Measurements from ENCODE around the gene TIMM17B.
A peak's percentile ranks its signal among the peaks of the same experiment; 100 is the strongest.

Gene TIMM17B

GRCh38 chrX:48917139-48918001 lies 19.8 kb upstream of the TIMM17B start:
- Histone ChIP-seq H3K36me3 (ENCODE audit: insufficient read depth, low read length) (no peaks in the 10 kb centered on the region), H3K27me3 (ENCODE audit: control insufficient read depth in 1 of 2, insufficient read depth in 2 of 2, low read length in 2 of 2) (no peaks in the 10 kb centered on the region), H3K9me3 (ENCODE audit: low read length) (no peaks in the 10 kb centered on the region), H3K27ac (ENCODE audit: low read depth, low read length) (no peak overlapping the region), H3K4me3 (ENCODE audit: low read depth in 1 of 2, low read length in 2 of 2) (no peak overlapping the region), H3K9ac (ENCODE audit: low read length) (no peak overlapping the region), H3K4me1 (ENCODE audit: insufficient read depth, low read length) (peaks cover 11% of the 10 kb centered on the region)

- Histone ChIP-seq H3K9ac (ENCODE audit: low read length) (no peak overlapping the region), H3K27ac (ENCODE audit: low read depth, low read length) (no peak overlapping the region), H3K4me1 (ENCODE audit: insufficient read depth, low read length) (peaks cover 16% of the 10 kb centered on the region), H3K9me3 (ENCODE audit: low read length) (no peaks in the 10 kb centered on the region), H3K4me3 (ENCODE audit: low read depth in 1 of 2, low read length in 2 of 2) (no peak overlapping the region), H3K27me3 (ENCODE audit: control insufficient read depth in 1 of 2, insufficient read depth in 2 of 2, low read length in 2 of 2) (no peaks in the 10 kb centered on the region), H3K36me3 (ENCODE audit: insufficient read depth, low read length) (no peaks in the 10 kb centered on the region)
Observed at GRCh38 chrX:48914593-48915493, 17.3 kb upstream of the TIMM17B start.

DNA sequence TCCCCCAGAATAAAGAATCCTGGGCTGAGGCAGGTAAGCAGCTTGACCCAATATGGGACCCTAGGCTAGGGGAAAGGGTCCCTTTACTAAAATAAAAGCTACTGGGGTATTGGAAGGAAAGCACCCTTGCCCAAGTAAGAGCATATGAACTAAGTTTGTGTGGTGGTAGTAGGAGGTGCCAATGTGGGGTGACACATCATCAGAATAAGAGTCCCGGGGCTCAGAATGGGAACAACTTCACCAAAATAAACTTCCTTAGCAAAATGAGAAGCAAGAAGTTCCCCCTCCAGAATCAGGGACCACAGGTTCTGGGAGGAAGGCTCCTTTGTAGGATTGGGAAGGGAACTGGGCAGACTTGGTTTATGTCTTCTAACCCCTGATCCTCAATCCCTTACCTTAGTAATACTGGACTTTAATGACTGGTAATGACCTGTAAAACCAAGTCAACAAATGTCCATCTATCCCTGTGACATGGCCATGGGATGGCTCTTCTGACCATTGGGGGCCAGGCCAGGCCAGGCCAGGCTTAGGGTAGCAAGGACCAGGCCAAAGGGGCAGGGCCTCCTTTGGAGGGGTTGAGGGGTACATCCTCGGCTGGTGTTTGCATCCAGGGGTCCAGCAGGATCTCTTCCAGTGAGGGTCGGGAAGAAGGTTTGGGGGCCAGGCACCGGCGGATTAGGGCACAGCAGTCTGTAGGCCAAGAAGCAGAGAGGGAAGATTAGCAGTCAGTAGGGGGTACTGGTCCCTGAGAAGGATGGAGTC lies 16.2 kb upstream of the TIMM17B start:
- Histone ChIP-seq H3K9me3 (ENCODE audit: low read length) (no peaks in the 10 kb centered on the region), H3K4me3 (ENCODE audit: low read depth in 1 of 2, low read length in 2 of 2) (no peak overlapping the region), H3K4me1 (ENCODE audit: insufficient read depth, low read length) (peaks cover 10% of the 10 kb centered on the region), H3K27me3 (ENCODE audit: control insufficient read depth in 1 of 2, insufficient read depth in 2 of 2, low read length in 2 of 2) (no peaks in the 10 kb centered on the region), H3K36me3 (ENCODE audit: insufficient read depth, low read length) (no peaks in the 10 kb centered on the region), H3K27ac (ENCODE audit: low read depth, low read length) (no peak overlapping the region), H3K9ac (ENCODE audit: low read length) (no peak overlapping the region)

- H3K4me1 ChIP-seq (ENCODE audit: insufficient read depth, low read length): peaks cover 6% of the 10 kb centered on the region
- H3K9ac ChIP-seq (ENCODE audit: low read length): peak within 1 kb of the TSS; percentile 76
- H3K9me3 ChIP-seq (ENCODE audit: low read length): no peaks in the 10 kb centered on the region
- no peaks in the 10 kb centered on the region for H3K36me3 ChIP-seq (ENCODE audit: insufficient read depth, low read length)
- peak within 1 kb of the TSS; percentile 20 for H3K27ac ChIP-seq (ENCODE audit: low read depth, low read length)
- peak within 1 kb of the TSS; percentile 53 to 64 for H3K4me3 ChIP-seq (ENCODE audit: low read depth in 1 of 2, low read length in 2 of 2)
- H3K27me3 ChIP-seq (ENCODE audit: control insufficient read depth in 1 of 2, insufficient read depth in 2 of 2, low read length in 2 of 2): no peaks in the 10 kb centered on the region
Observed at GRCh38 chrX:48911412-48912182, 14.0 kb upstream of the TIMM17B start, which contains the start of gene SLC35A2. Gene SLC35A2 (minus strand): TSS chrX:48911646. CDS start chrX:48911636, 10 bp downstream.

DNA sequence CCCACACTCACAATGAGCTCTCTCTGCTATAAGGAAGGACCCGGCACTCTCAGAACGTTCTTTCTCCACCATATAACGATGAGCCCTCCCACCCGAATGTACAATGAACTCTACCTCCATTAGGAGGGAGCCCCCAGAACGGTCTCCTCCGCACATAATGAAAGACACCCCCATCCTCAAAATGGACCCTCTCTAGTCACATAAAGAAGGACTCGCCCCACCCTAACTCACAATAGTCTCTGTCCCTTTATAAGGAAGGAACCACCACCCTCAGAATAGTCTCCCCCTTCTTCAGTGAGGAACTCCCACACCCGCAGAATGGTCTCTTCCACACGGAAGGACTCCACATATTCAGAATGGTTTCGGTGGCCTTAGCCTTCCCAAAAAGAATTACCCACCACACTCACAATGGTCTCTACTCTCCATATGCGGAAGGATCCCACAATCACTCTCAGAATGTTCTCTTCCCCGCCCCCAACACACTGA lies 13.4 kb upstream of the TIMM17B start:
- H3K9ac ChIP-seq (ENCODE audit: low read length): peak overlapping the region; percentile 10
- H3K9me3 ChIP-seq (ENCODE audit: low read length): no peaks in the 10 kb centered on the region
- H3K4me3 ChIP-seq (ENCODE audit: low read depth in 1 of 2, low read length in 2 of 2): peak overlapping the region; percentile 53 to 64
- H3K36me3 ChIP-seq (ENCODE audit: insufficient read depth, low read length): no peaks in the 10 kb centered on the region
- no peaks in the 10 kb centered on the region for H3K27me3 ChIP-seq (ENCODE audit: control insufficient read depth in 1 of 2, insufficient read depth in 2 of 2, low read length in 2 of 2)
- H3K4me1 ChIP-seq (ENCODE audit: insufficient read depth, low read length): peaks cover 6% of the 10 kb centered on the region
- H3K27ac ChIP-seq (ENCODE audit: low read depth, low read length): peak overlapping the region; percentile 20

DNA sequence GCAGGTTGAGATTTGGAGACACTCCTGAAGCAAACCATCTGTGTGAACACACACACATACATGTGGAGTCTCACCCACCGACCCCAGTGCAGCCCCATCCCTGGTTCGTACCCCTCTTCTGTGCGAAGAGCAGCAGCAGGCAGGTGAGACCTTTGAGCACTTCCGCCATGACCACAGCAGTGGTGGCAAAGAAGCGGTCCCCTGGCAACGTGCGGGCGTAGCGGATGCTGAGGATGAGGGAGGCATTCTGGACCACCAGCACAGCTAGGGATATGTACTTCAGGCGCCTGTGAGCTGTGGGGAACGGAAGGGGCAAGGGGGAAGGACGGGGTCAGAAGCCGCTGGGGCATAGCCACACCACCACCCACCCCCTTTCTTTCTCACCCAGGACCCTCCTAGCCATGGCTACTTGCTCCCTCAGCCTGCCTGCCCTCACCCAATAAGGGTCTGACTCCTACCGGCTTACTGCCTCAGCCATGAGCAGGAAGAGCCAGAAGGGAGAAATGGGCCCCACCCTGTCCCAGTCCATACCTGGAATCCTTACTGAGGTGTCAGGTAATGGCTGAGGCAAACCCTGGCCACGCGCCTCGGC lies 12.2 kb upstream of the TIMM17B start:
- H3K9ac ChIP-seq (ENCODE audit: low read length): no peak overlapping the region
- no peak overlapping the region for H3K4me3 ChIP-seq (ENCODE audit: low read depth in 1 of 2, low read length in 2 of 2)
- H3K27me3 ChIP-seq (ENCODE audit: control insufficient read depth in 1 of 2, insufficient read depth in 2 of 2, low read length in 2 of 2): no peaks in the 10 kb centered on the region
- H3K4me1 ChIP-seq (ENCODE audit: insufficient read depth, low read length): peaks cover 6% of the 10 kb centered on the region
- H3K9me3 ChIP-seq (ENCODE audit: low read length): no peaks in the 10 kb centered on the region
- no peaks in the 10 kb centered on the region for H3K36me3 ChIP-seq (ENCODE audit: insufficient read depth, low read length)
- no peak overlapping the region for H3K27ac ChIP-seq (ENCODE audit: low read depth, low read length)

DNA sequence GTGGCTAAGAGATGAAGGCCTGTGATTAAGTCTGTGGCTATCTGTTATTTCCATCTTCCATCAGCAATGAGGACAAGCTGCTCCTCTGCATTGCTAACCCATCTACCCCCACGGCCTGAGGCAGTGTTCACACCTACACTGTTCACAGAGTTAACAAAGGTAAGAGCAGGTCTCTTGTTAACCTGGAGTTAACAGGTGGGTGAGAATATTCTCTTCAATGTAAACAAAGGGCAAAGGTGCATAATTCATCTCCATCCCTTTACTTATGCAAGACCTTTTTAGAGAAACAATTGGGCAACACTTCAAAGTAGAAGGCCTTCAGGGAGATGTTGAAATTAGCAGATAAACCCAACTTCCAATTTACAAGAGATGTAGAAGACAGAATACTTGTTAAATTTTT lies 11.0 kb upstream of the TIMM17B start:
- no peaks in the 10 kb centered on the region for H3K36me3 ChIP-seq (ENCODE audit: insufficient read depth, low read length)

GRCh38 chrX:48905090-48905790 lies 7.7 kb upstream of the TIMM17B start:
- H3K36me3 ChIP-seq (ENCODE audit: insufficient read depth, low read length): peaks cover 13% of the 10 kb centered on the region

More for the DNA sequence above, 11.0 kb upstream of the TIMM17B start:
- H3K9me3 ChIP-seq (ENCODE audit: low read length): no peaks in the 10 kb centered on the region
- no peak overlapping the region for H3K4me3 ChIP-seq (ENCODE audit: low read depth in 1 of 2, low read length in 2 of 2)
- no peak overlapping the region for H3K27ac ChIP-seq (ENCODE audit: low read depth, low read length)
- H3K27me3 ChIP-seq (ENCODE audit: control insufficient read depth in 1 of 2, insufficient read depth in 2 of 2, low read length in 2 of 2): no peaks in the 10 kb centered on the region
- peaks cover 6% of the 10 kb centered on the region for H3K4me1 ChIP-seq (ENCODE audit: insufficient read depth, low read length)
- H3K9ac ChIP-seq (ENCODE audit: low read length): no peak overlapping the region

DNA sequence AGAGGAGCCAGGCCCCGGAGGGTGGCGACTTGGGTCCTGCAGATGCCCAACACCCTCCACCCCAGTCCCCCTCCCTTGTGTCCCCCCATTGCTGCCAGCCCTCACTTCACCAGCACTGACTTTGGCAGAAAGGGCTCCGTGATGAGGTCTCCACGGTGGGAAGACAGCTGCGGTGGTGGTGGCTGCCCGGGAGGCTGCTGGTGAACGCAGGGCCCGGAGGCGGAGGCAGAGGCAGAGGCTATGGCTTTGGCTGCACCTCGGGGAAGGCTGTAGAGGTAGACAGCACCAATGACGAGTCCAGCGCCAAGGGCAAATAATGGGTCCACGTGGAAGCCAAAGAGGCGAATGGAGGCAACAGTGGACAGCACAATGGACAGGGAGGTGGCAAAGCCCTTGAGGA lies 7.1 kb upstream of the TIMM17B start:
- Histone ChIP-seq H3K4me3 (ENCODE audit: low read depth in 1 of 2, low read length in 2 of 2) (no peak overlapping the region), H3K36me3 (ENCODE audit: insufficient read depth, low read length) (peaks cover 14% of the 10 kb centered on the region), H3K27me3 (ENCODE audit: control insufficient read depth in 1 of 2, insufficient read depth in 2 of 2, low read length in 2 of 2) (no peaks in the 10 kb centered on the region), H3K4me1 (ENCODE audit: insufficient read depth, low read length) (no peaks in the 10 kb centered on the region), H3K9ac (ENCODE audit: low read length) (no peak overlapping the region), H3K9me3 (ENCODE audit: low read length) (no peaks in the 10 kb centered on the region), H3K27ac (ENCODE audit: low read depth, low read length) (no peak overlapping the region)

More at GRCh38 chrX:48905090-48905790, 7.7 kb upstream of the TIMM17B start:
- H3K9me3 ChIP-seq (ENCODE audit: low read length): no peaks in the 10 kb centered on the region
- H3K27me3 ChIP-seq (ENCODE audit: control insufficient read depth in 1 of 2, insufficient read depth in 2 of 2, low read length in 2 of 2): no peaks in the 10 kb centered on the region
- H3K9ac ChIP-seq (ENCODE audit: low read length): no peak overlapping the region
- H3K4me3 ChIP-seq (ENCODE audit: low read depth in 1 of 2, low read length in 2 of 2): no peak overlapping the region
- no peaks in the 10 kb centered on the region for H3K4me1 ChIP-seq (ENCODE audit: insufficient read depth, low read length)
- no peak overlapping the region for H3K27ac ChIP-seq (ENCODE audit: low read depth, low read length)

DNA sequence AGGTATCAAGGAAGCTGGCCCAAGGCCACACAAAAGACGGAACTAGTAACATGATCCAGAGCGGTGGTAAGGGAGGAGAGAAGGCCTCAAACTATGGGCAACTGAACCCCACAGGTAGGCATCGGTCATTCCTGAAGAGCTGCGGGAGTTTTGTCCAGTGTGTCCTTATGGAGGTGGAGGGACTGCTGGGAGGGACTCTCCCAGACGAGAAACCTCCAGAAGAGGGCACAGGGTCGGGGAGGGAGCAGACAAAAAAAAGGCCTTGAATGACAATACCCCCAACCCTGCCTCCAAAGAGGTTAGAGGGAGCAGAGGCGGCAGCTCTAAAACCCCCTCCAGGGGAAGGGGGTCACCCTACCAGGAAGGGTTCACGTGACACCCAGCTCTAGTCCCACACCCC lies 6.6 kb upstream of the TIMM17B start:
- peaks cover 16% of the 10 kb centered on the region for H3K36me3 ChIP-seq (ENCODE audit: insufficient read depth, low read length)
- no peak overlapping the region for H3K4me3 ChIP-seq (ENCODE audit: low read depth in 1 of 2, low read length in 2 of 2)
- no peaks in the 10 kb centered on the region for H3K4me1 ChIP-seq (ENCODE audit: insufficient read depth, low read length)
- H3K27me3 ChIP-seq (ENCODE audit: control insufficient read depth in 1 of 2, insufficient read depth in 2 of 2, low read length in 2 of 2): no peaks in the 10 kb centered on the region
- no peak overlapping the region for H3K9ac ChIP-seq (ENCODE audit: low read length)
- H3K27ac ChIP-seq (ENCODE audit: low read depth, low read length): no peak overlapping the region
- H3K9me3 ChIP-seq (ENCODE audit: low read length): no peaks in the 10 kb centered on the region
